ENCODE data around the gene USP48.

DNA sequence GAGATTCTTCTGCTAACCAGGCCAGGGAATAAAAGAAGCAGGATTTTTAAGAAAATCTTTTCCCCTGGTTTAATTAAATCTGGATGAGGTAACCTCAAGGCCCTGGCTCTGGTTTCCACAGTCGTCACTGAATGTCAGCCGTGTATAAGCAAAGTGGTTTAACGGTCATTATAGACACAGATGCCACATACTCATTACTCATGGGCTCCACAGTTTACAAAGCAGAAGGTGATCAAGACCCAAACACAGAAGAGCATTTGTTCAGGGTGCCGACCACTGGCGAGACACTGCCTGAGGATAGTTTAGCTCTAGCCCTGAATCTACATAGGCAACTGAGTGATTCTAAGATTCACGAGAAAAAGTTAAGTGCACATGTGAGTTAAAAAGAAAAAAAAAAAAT, 86.0 kb downstream of the USP48 start:
- TF ChIP-seq, protein P1, sequence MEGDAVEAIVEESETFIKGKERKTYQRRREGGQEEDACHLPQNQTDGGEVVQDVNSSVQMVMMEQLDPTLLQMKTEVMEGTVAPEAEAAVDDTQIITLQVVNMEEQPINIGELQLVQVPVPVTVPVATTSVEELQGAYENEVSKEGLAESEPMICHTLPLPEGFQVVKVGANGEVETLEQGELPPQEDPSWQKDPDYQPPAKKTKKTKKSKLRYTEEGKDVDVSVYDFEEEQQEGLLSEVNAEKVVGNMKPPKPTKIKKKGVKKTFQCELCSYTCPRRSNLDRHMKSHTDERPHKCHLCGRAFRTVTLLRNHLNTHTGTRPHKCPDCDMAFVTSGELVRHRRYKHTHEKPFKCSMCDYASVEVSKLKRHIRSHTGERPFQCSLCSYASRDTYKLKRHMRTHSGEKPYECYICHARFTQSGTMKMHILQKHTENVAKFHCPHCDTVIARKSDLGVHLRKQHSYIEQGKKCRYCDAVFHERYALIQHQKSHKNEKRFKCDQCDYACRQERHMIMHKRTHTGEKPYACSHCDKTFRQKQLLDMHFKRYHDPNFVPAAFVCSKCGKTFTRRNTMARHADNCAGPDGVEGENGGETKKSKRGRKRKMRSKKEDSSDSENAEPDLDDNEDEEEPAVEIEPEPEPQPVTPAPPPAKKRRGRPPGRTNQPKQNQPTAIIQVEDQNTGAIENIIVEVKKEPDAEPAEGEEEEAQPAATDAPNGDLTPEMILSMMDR (tag by site-specific recombination; IDR thresholded peaks at IDR 0.05): no peak
- TF ChIP-seq, protein P2, sequence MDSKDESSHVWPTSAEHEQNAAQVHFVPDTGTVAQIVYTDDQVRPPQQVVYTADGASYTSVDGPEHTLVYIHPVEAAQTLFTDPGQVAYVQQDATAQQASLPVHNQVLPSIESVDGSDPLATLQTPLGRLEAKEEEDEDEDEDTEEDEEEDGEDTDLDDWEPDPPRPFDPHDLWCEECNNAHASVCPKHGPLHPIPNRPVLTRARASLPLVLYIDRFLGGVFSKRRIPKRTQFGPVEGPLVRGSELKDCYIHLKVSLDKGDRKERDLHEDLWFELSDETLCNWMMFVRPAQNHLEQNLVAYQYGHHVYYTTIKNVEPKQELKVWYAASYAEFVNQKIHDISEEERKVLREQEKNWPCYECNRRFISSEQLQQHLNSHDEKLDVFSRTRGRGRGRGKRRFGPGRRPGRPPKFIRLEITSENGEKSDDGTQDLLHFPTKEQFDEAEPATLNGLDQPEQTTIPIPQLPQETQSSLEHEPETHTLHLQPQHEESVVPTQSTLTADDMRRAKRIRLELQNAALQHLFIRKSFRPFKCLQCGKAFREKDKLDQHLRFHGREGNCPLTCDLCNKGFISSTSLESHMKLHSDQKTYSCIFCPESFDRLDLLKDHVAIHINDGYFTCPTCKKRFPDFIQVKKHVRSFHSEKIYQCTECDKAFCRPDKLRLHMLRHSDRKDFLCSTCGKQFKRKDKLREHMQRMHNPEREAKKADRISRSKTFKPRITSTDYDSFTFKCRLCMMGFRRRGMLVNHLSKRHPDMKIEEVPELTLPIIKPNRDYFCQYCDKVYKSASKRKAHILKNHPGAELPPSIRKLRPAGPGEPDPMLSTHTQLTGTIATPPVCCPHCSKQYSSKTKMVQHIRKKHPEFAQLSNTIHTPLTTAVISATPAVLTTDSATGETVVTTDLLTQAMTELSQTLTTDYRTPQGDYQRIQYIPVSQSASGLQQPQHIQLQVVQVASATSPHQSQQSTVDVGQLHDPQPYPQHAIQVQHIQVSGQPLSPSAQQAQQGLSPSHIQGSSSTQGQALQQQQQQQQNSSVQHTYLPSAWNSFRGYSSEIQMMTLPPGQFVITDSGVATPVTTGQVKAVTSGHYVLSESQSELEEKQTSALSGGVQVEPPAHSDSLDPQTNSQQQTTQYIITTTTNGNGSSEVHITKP (tag by site-specific recombination; IDR thresholded peaks at IDR 0.05): no peak
- TF ChIP-seq HOXC10 (CRISPR knock-in tag; IDR thresholded peaks at IDR 0.05): no peak
- TF ChIP-seq GFI1B (tag by site-specific recombination; IDR thresholded peaks at IDR 0.05): no peak
- TF ChIP-seq, protein P3, sequence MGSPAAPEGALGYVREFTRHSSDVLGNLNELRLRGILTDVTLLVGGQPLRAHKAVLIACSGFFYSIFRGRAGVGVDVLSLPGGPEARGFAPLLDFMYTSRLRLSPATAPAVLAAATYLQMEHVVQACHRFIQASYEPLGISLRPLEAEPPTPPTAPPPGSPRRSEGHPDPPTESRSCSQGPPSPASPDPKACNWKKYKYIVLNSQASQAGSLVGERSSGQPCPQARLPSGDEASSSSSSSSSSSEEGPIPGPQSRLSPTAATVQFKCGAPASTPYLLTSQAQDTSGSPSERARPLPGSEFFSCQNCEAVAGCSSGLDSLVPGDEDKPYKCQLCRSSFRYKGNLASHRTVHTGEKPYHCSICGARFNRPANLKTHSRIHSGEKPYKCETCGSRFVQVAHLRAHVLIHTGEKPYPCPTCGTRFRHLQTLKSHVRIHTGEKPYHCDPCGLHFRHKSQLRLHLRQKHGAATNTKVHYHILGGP (tag by site-specific recombination; IDR thresholded peaks at IDR 0.05): no peak
- TF ChIP-seq, protein P4, sequence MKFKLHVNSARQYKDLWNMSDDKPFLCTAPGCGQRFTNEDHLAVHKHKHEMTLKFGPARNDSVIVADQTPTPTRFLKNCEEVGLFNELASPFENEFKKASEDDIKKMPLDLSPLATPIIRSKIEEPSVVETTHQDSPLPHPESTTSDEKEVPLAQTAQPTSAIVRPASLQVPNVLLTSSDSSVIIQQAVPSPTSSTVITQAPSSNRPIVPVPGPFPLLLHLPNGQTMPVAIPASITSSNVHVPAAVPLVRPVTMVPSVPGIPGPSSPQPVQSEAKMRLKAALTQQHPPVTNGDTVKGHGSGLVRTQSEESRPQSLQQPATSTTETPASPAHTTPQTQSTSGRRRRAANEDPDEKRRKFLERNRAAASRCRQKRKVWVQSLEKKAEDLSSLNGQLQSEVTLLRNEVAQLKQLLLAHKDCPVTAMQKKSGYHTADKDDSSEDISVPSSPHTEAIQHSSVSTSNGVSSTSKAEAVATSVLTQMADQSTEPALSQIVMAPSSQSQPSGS (tag by site-specific recombination; IDR thresholded peaks at IDR 0.05; ENCODE audit: low read depth): no peak
- TF ChIP-seq, protein P5, sequence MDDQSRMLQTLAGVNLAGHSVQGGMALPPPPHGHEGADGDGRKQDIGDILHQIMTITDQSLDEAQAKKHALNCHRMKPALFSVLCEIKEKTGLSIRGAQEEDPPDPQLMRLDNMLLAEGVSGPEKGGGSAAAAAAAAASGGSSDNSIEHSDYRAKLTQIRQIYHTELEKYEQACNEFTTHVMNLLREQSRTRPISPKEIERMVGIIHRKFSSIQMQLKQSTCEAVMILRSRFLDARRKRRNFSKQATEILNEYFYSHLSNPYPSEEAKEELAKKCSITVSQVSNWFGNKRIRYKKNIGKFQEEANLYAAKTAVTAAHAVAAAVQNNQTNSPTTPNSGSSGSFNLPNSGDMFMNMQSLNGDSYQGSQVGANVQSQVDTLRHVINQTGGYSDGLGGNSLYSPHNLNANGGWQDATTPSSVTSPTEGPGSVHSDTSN (CRISPR knock-in tag; IDR thresholded peaks at IDR 0.05): no peak
- no peak for TF ChIP-seq ZFP37 (tag by site-specific recombination; IDR thresholded peaks at IDR 0.05)
- TF ChIP-seq, protein P6, sequence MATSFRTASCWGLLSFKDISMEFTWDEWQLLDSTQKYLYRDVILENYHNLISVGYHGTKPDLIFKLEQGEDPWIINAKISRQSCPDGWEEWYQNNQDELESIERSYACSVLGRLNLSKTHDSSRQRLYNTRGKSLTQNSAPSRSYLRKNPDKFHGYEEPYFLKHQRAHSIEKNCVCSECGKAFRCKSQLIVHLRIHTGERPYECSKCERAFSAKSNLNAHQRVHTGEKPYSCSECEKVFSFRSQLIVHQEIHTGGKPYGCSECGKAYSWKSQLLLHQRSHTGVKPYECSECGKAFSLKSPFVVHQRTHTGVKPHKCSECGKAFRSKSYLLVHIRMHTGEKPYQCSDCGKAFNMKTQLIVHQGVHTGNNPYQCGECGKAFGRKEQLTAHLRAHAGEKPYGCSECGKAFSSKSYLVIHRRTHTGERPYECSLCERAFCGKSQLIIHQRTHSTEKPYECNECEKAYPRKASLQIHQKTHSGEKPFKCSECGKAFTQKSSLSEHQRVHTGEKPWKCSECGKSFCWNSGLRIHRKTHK (tag by site-specific recombination; IDR thresholded peaks at IDR 0.05): no peak
- TF ChIP-seq, protein P7, sequence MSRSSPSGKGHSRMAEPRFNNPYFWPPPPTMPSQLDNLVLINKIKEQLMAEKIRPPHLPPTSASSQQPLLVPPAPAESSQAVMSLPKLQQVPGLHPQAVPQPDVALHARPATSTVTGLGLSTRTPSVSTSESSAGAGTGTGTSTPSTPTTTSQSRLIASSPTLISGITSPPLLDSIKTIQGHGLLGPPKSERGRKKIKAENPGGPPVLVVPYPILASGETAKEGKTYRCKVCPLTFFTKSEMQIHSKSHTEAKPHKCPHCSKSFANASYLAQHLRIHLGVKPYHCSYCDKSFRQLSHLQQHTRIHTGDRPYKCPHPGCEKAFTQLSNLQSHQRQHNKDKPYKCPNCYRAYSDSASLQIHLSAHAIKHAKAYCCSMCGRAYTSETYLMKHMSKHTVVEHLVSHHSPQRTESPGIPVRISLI (tag by site-specific recombination; IDR thresholded peaks at IDR 0.05): no peak
